K562 (cell line): ENCODE results near the gene GATM. TPM values are rescaled to one million over a fixed set of nuclear protein-coding genes. Genes with fewer than 3 reads are reported as not detected.

Experiments
- ATAC-seq: fragments of 200-7000 bp; cut with Tn5 transposase; 3 replicates; pipeline ENCODE4 v1.9.1; 2020; ENCODE audit warnings: moderate library complexity
- BruUV-seq: library from RNA; stranded (reverse); fragments of 400-500 nt; replicated peaks from 2 replicates; lab custom pipeline; 2021; lab: Mats Ljungman, UMichigan
- CTCF ChIA-PET: fragments of 300-600 bp; formaldehyde crosslinking; extraction: SDS; loops from one replicate; lab custom pipeline; 2021; ENCODE audit warnings: low intra/inter-chr PET ratio; lab: Yijun Ruan, JAX
- POLR2A ChIA-PET: fragments of 300-600, 350-650 bp; sonication (Branson Sonifier 250); formaldehyde crosslinking; extraction: SDS; loops from one replicate; lab custom pipeline; 2021; ENCODE audit warnings: antibody characterized with exemption, inconsistent platforms; lab: Yijun Ruan, JAX
- DNase-seq, 4 experiments: peaks; one replicate each; pipeline versions ENCODE4 v3.0.0 to v3.0.0-alpha.2; 2011 to 2018; ENCODE audit warnings: low spot score in 3 of 4, mixed read lengths in 3 of 4; ENCODE audit errors: extremely low read depth in 1 of 4
- FAIRE-seq: peaks from 2 replicates; lab custom pipeline; 2011; peaks lifted over from hg19 to GRCh38; lab: Jason Lieb, UNC
- H2AFZ ChIP-seq: 2 replicates; pipeline ENCODE4 v1.6.0; 2011; ENCODE audit warnings: low read depth, low read length, control low read depth, inconsistent platforms
- H3K27ac ChIP-seq: fragments of 200-600 bp; 3 replicates; pipeline ENCODE4 v1.8.0; 2011; ENCODE audit warnings: low read depth, mild to moderate bottlenecking, control low read depth, inconsistent platforms, low read length, moderate library complexity, mixed read lengths; ENCODE audit errors: extremely low read depth
- H3K27me3 ChIP-seq, 2 experiments: fragments of 300-600 bp in 1 of 2; 2 replicates in 1 of 2; 3 replicates in 1 of 2; pipeline versions ENCODE4 v1.6.0 to v1.8.0; 2011; ENCODE audit warnings: inconsistent platforms in 2 of 2, low read length in 2 of 2, mild to moderate bottlenecking in 1 of 2, mixed read lengths in 1 of 2, moderate library complexity in 1 of 2; ENCODE audit not compliant: control insufficient read depth in 2 of 2, insufficient read depth in 2 of 2
- H3K36me3 ChIP-seq: fragments of 300-600 bp; 3 replicates; pipeline ENCODE4 v1.8.0; 2011; ENCODE audit warnings: mild to moderate bottlenecking, low read length, inconsistent platforms; ENCODE audit not compliant: control insufficient read depth, insufficient read depth
- H3K4me1 ChIP-seq, 2 experiments: fragments of 200-600 bp in 1 of 2; replicated peaks in 1 of 2; 2 replicates in 1 of 2; 3 replicates in 1 of 2; pipeline versions ENCODE4 v1.5.1 to v1.8.0; 2011; ENCODE audit warnings: inconsistent platforms in 2 of 2, low read length in 2 of 2, mild to moderate bottlenecking in 1 of 2, mixed read lengths in 1 of 2, moderate library complexity in 1 of 2; ENCODE audit not compliant: control insufficient read depth in 2 of 2, insufficient read depth in 2 of 2
- H3K4me2 ChIP-seq: 2 replicates; pipeline ENCODE4 v1.6.1; 2011; ENCODE audit warnings: low read length, control low read depth, inconsistent platforms, mixed read lengths; ENCODE audit not compliant: insufficient read depth
- H3K4me3 ChIP-seq: fragments of 200-600 bp; sonication (generic), shearing (Covaris generic); 2 replicates; pipeline ENCODE4 v1.5.1; 2016; ENCODE audit warnings: control low read depth, inconsistent platforms
- H3K79me2 ChIP-seq: fragments of 200-600 bp; 3 replicates; pipeline ENCODE4 v1.8.0; 2011; ENCODE audit warnings: low read length, inconsistent platforms; ENCODE audit not compliant: control insufficient read depth, insufficient read depth
- H3K9ac ChIP-seq, 2 experiments: 2 replicates each; pipeline versions ENCODE4 v1.6.0 to v1.6.1; 2011; ENCODE audit warnings: low read depth in 2 of 2, low read length in 2 of 2, control low read depth in 1 of 2, inconsistent platforms in 1 of 2, mild to moderate bottlenecking in 1 of 2, mixed read lengths in 1 of 2; ENCODE audit not compliant: insufficient read depth in 1 of 2
- H3K9me1 ChIP-seq: one replicate; pipeline ENCODE4 v1.6.0; 2011; ENCODE audit warnings: inconsistent platforms, mild to moderate bottlenecking, low read length, moderate library complexity; ENCODE audit not compliant: control insufficient read depth, insufficient read depth
- H3K9me3 ChIP-seq: replicated peaks from 2 replicates; pipeline ENCODE4 v1.5.1; 2011; ENCODE audit warnings: low read depth, low read length, inconsistent platforms; ENCODE audit not compliant: control insufficient read depth, insufficient read depth
- H4K20me1 ChIP-seq: replicated peaks from 2 replicates; pipeline ENCODE4 v1.6.1; 2011; ENCODE audit warnings: low read length, inconsistent platforms, mixed read lengths; ENCODE audit not compliant: control insufficient read depth, insufficient read depth
- ARID3A ChIP-seq: IDR thresholded peaks from 2 replicates; pipeline ENCODE4 v1.6.1; 2012; ENCODE audit warnings: low read depth, low read length, improper control_type of control experiment, borderline replicate concordance
- OTX1 ChIP-seq: fragments of 450-650 bp; formaldehyde crosslinking; IDR thresholded peaks from 2 replicates; pipeline ENCODE4 v1.4.0; 2022; ENCODE audit warnings: mild to moderate bottlenecking
- RFX1 ChIP-seq: fragments of 450-650 bp; IDR thresholded peaks from 2 replicates; pipeline ENCODE4 v1.6.1; 2016; ENCODE audit warnings: mild to moderate bottlenecking, moderate library complexity
- RUNX1 ChIP-seq: sonication (generic); IDR thresholded peaks from 2 replicates; pipeline ENCODE4 v1.6.1; 2016; ENCODE audit warnings: antibody characterized with exemption, low read depth
- TAF15 ChIP-seq: fragments of 200-400 bp; formaldehyde crosslinking; IDR thresholded peaks from 2 replicates; pipeline ENCODE4 v1.6.1; 2017; ENCODE audit warnings: mild to moderate bottlenecking, low read depth, low read length, moderate library complexity
- ZNF212 ChIP-seq: fragments of 450-650 bp; formaldehyde crosslinking; IDR thresholded peaks from 2 replicates; pipeline ENCODE4 v1.4.0; 2020; ENCODE audit warnings: mild to moderate bottlenecking
- WGBS: fragments of 100-300 bp; shearing (Covaris generic); methylation state at CpG from one replicate; pipeline ENCODE4 v1.1.6; 2016; ENCODE audit warnings: low coverage, mixed read lengths; ENCODE audit not compliant: insufficient coverage; ENCODE audit errors: missing lambda C conversion rate; 5-methylcytosine and 5-hydroxymethylcytosine counted together
- in situ Hi-C: fragments of 300-500 bp; cut with MboI; formaldehyde crosslinking; loops from 4 replicates; pipeline ENCODE4 v1.15.0; 2018; ENCODE audit warnings: inconsistent platforms, mixed read lengths
- intact Hi-C: fragments of 100-400 bp; cut with micrococcal nuclease; formaldehyde crosslinking; loops from 2 replicates; pipeline ENCODE4 v1.14.2; 2022
- polyA plus RNA-seq, 8 experiments: library from polyadenylated mRNA; depleted of rRNA in 4 of 8; stranded (reverse) in 5 of 8; unstranded in 3 of 8; fragments of >200 nt; fragmentation: Nextera tagmentation in 2 of 8; fragmentation: Illumina TruSeq in 1 of 8; extraction: Ambion mirVana in 2 of 8; extraction: Trizol in 1 of 8; gene quantifications; 2 replicates each; pipeline versions ENCODE4 v1.2.1 to v1.2.3, GENCODE V29; 2011 to 2014; ENCODE audit warnings: inconsistent platforms in 1 of 8, missing spikeins in 1 of 8
- total RNA-seq, 7 experiments: library from RNA; depleted of rRNA in 6 of 7; stranded (reverse); fragments of >200 nt in 6 of 7; fragmentation: Illumina TruSeq in 2 of 7; extraction: Trizol in 2 of 7; gene quantifications; 2 replicates each; pipeline versions ENCODE4 v1.2.1 to v1.2.3, GENCODE V29; 2011 to 2021; ENCODE audit warnings: low replicate concordance in 1 of 7
- TF ChIP-seq, protein P1 (sequence below): fragments of 250-450 bp; sonication (Bioruptor Pico); IDR thresholded peaks from 2 replicates; pipeline ENCODE4 v1.8.0; 2022; ENCODE audit warnings: inconsistent platforms, mild to moderate bottlenecking, moderate library complexity, borderline replicate concordance
- TF ChIP-seq, protein P2 (sequence below): fragments of 450-650 bp; IDR thresholded peaks from 2 replicates; pipeline ENCODE4 v1.6.1; 2016; ENCODE audit warnings: low read depth, mild to moderate bottlenecking, moderate library complexity
- TF ChIP-seq, protein P3 (sequence below): fragments of 450-650 bp; IDR thresholded peaks from 2 replicates; pipeline ENCODE4 v1.6.1; 2014; ENCODE audit warnings: low read depth, mild to moderate bottlenecking, moderate library complexity, borderline replicate concordance

GATM gene
- total and polyA plus RNA-seq, 9 of the 15 experiments (the other 6 are each of a cell fraction or from before 2014, with no cell fraction given), result 0.11 to 1.1 (median 0.65) TPM

DNA sequence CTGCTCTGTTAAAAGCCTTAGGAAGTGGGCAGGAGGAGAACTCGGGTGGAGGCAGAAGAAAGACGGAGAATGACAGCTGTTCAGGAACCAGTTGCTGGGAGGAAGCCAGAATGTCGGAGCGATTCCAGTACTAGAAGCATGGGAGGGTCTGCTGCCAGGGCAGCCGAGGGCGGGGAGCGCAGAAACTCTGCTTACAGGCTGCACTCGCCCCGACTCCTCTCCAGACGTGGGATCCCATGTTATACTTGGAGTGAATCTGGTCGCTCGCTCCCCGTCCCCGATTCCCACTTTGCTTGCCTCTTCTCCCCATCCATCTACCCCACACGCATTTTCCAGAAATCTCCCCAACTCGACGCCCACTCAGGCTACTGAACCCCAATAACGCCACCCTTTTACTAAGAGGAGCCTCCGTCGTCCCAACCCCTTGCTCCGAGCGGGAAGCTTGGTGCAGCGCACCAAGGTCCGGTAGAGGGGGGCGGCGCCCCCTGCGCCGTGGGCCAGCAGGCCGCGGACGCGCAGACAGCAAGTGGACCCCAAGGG lies 665 bp downstream of the GATM start:
- in situ Hi-C loops, result no loop called here
- H3K79me2 ChIP-seq, result no peaks in the 10 kb centered on the region
- POLR2A ChIA-PET, result interaction anchor here (0.6 to 1.9 kb wide), 3 partner anchors 16 to 77 kb away, joined by 3 to 5 read pairs (median 4); no protein-coding TSS in a partner anchor
- no peak overlapping the region for H3K9ac ChIP-seq
- H3K4me1 ChIP-seq, result no peaks in the 10 kb centered on the region
- no peaks in the 10 kb centered on the region for H4K20me1 ChIP-seq
- BruUV-seq, result no TSS peak
- WGBS, result 37% methylated on average over 29 of the region's 32 CpGs
- H3K9me1 ChIP-seq, result no peaks in the 10 kb centered on the region
- CTCF ChIA-PET, result no interaction called here
- DNase-seq (no peak), ATAC-seq (no peak), FAIRE-seq (no peak)
- no peaks in the 10 kb centered on the region for H3K9me3 ChIP-seq
- no peaks in the 10 kb centered on the region for H3K36me3 ChIP-seq
- intact Hi-C loops, result no loop called here
- H2AFZ ChIP-seq, result no peak overlapping the region
- peaks cover 7 to 23% of the 10 kb centered on the region in 2 experiments; a peak in 3 of 5 replicates for H3K27me3 ChIP-seq
- H3K4me3 ChIP-seq, result no peak overlapping the region
- H3K4me2 ChIP-seq, result no peak overlapping the region
- TF ChIP-seq ARID3A, result no peak
- TF ChIP-seq OTX1 (CRISPR knock-in tag), result no peak
- no peak for TF ChIP-seq RFX1
- TF ChIP-seq ZNF212 (CRISPR knock-in tag), result no peak
- TF ChIP-seq, protein P1, sequence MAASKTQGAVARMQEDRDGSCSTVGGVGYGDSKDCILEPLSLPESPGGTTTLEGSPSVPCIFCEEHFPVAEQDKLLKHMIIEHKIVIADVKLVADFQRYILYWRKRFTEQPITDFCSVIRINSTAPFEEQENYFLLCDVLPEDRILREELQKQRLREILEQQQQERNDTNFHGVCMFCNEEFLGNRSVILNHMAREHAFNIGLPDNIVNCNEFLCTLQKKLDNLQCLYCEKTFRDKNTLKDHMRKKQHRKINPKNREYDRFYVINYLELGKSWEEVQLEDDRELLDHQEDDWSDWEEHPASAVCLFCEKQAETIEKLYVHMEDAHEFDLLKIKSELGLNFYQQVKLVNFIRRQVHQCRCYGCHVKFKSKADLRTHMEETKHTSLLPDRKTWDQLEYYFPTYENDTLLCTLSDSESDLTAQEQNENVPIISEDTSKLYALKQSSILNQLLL, result no peak
- TF ChIP-seq, protein P2, sequence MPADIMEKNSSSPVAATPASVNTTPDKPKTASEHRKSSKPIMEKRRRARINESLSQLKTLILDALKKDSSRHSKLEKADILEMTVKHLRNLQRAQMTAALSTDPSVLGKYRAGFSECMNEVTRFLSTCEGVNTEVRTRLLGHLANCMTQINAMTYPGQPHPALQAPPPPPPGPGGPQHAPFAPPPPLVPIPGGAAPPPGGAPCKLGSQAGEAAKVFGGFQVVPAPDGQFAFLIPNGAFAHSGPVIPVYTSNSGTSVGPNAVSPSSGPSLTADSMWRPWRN, result no peak
- no peak for TF ChIP-seq TAF15
- no peak for TF ChIP-seq RUNX1
- TF ChIP-seq, protein P3, sequence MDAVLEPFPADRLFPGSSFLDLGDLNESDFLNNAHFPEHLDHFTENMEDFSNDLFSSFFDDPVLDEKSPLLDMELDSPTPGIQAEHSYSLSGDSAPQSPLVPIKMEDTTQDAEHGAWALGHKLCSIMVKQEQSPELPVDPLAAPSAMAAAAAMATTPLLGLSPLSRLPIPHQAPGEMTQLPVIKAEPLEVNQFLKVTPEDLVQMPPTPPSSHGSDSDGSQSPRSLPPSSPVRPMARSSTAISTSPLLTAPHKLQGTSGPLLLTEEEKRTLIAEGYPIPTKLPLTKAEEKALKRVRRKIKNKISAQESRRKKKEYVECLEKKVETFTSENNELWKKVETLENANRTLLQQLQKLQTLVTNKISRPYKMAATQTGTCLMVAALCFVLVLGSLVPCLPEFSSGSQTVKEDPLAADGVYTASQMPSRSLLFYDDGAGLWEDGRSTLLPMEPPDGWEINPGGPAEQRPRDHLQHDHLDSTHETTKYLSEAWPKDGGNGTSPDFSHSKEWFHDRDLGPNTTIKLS, result no peak
- no peak overlapping the region for H3K27ac ChIP-seq
